Hematopoietic multipotent progenitor cell treated with erythropoietin and hydrocortisone succinate and interleukin-3 and kit ligand, for 8 days (in vitro differentiated cells): ENCODE results near the gene LRIG3.
"Not testable (repeated sequence)": the region's sequence is repeated elsewhere in the genome, so short reads cannot be mapped to it uniquely, and the experiment has no call there.

Experiments
- DNase-seq: peaks from one replicate; pipeline ENCODE4 v3.0.0-alpha.2; 2015

Gene LRIG3

DNA sequence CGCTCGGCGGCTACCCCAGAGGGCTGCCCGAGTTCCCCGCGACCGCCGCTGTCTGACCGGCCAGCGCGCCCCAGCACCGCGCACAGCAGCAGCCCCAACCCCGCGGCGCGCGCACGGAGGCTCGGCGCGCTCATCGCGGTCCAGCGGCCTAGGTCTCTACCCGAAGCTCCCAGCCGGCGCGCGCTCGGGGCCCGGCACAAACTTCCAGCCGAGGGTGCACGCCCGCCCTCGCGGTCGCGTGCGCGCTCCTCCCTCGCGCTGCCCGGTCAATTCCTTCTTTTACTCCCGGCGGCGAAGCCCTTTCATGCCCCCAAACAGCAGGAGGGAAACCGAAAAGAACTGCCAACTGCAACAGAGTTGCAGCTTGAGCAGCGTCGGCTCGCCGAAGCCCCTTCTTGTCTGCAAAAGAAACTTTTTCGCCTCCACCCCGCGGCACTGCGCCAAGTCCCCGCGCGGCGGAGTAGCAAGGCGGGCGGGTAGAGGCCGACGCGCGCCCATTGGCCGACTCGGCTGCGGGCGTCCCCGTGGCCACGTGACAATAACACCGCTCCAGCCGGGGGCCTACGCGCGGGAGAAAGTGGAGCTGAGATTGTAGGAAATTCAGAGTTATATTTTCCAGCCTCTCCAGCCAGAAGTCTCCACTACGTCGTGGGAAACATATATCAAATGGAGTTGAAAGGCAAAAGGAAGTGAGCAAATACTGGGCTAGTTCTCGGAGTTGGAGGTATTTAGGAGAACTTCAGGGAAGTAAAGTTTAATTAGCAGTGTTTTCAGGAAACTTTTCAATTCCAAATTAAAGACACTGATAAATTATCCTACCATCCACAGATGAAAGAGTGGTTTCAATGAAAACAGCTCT lies at the start of gene LRIG3:
Gene LRIG3 (minus strand): TSS at position 403 of the 859 bp plus-strand sequence. CDS start 269 bp downstream, at position 134.
- peak; percentile 58 for DNase-seq

DNA sequence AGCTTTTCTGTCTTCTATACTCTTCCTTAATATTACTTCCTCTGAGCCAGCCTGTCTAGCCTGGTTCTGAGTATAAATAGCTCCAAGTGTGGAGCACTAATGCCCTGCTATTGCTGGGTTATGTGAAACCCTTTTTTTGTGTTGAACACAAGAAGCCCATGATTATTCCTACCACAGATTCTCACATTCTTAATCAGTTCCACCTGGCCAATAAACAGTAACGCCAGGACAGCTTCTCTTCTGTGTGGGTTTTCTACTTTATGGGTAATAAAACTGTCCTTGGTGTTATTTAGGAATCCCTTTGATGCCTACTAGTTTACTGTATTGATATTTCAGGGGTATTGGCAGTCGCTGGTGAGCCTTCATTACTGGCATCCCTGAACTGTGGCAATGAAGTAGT lies 48.9 kb upstream of the LRIG3 start:
- no peak for DNase-seq

DNA sequence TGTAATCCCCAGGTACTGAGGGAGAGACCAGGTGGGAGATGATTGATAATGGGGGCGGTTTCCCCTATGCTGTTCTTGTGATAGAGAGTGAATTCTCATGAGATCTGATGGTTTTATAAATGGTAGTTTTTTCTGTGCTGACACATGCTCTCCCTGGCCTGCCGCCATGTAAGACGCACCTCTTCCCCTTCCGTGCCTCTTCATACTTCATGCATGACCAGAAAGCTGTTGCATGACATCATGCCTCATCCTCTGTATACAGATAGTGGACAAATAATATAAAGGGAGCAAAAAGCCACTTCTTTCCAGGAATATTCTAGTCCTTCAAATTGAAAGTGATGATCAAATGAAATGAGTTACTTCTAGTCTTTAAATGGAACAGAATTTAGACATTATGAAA lies 47.3 kb upstream of the LRIG3 start:
- DNase-seq, result no peak

GRCh38 chr12:58966939-58967338 lies 46.6 kb upstream of the LRIG3 start:
- DNase-seq, result no peak

DNA sequence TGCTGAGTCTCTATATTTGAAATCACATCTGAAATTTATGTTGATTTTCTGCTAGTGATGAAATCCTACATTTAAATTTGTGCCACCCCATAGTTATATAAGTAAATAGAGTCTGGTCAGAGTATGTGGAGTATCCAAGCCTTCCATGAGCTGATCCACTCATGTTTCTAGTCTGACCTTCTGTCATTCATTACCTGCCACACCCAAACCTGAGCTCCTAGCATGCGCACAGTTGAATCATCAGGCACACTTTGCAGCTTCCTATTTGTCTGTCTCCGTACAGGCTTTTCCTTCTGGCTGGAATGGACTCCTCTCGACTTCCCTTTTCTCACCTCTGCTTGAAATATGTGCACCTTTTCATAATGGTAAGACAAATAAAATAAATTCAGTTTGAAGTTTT lies 45.3 kb upstream of the LRIG3 start:
- no peak for DNase-seq

- DNase-seq, result no peak
Measured at GRCh38 chr12:58963844-58964243, 43.5 kb upstream of the LRIG3 start.

- DNase-seq, result no peak
Measured at GRCh38 chr12:58961906-58962305, 41.6 kb upstream of the LRIG3 start.

- no peak for DNase-seq
Measured at GRCh38 chr12:58961166-58961565, 40.9 kb upstream of the LRIG3 start.

GRCh38 chr12:58959639-58960300 lies 39.5 kb upstream of the LRIG3 start:
- DNase-seq, result no peak

GRCh38 chr12:58957298-58957697 lies 37.0 kb upstream of the LRIG3 start:
- DNase-seq, result no peak

- DNase-seq, result no peak
Measured at GRCh38 chr12:58955849-58956248, 35.5 kb upstream of the LRIG3 start.

- DNase-seq, result no peak
Measured at GRCh38 chr12:58954002-58954401, 33.7 kb upstream of the LRIG3 start.

DNA sequence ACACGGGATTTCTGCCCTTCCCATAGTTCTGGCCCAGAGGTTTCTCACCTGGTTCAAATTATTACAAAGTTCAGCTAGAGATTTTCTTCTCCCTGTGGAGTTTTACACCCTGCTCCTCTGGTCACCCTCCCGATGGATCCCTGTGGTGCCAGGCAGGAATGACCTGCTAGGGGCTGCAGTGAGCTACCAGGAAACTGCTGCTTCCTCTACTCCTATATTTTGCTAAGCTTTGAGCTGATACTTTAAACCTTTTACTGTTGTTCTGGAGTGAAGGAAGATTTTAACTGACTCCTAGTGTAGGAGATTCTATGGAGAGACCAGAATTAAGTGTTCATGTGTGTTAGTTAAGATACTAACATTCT lies 30.4 kb upstream of the LRIG3 start:
- no peak for DNase-seq

GRCh38 chr12:58949954-58950738 lies 29.8 kb upstream of the LRIG3 start:
- not testable (repeated sequence) for DNase-seq

DNA sequence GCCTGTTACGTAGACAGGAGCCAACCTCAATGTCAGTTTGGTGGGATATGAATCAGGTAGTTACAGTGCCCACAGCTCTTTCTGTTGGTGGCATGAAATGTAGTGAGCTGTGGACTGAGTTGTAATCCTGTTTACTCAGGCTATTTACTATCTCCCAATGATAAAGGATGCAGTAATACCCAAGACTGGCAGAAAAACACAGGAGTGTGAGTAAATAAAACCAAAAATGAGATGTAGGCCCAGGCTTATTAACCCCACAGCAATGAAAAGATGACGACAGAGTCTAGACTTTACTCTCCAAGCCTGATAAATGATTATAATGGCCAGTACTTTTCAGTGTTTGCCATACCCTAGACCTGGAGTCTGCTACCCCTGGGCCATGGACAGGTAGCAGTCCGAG lies 22.8 kb upstream of the LRIG3 start:
- no peak for DNase-seq

- no peak for DNase-seq
Measured at GRCh38 chr12:58942345-58942744, 22.0 kb upstream of the LRIG3 start.

DNA sequence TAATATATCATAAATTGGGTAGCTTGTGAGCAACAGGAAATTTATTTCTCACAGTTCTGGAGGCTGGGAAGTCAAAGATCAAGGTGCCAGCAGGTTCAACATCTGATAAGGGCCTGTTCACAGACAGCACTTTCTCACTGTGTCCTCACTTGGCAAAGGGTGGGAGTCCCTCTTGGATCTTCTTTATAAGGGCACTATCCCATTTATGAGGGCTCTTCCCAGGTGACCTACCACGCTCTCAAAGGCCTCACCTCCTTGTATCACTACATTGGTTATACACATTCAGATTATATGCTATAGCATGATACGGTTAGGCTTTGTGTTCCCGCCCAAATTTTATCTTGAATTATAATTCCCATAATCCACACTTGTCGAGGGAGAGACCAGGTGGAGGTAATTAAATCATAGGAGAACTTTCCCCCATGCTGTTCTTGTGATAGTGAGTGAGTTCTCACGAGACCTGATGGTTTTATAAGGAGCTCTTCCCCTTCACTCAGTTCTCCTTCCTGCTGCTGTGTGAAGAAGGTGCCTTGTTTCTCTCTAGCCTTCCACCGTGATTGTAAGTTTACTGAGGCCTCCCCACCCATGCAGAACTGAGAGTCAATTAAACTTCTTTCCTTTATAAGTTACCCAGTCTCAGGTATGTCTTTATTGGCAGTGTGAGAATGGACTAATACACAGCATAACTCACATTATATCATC lies 19.2 kb upstream of the LRIG3 start:
- DNase-seq, result no peak

DNA sequence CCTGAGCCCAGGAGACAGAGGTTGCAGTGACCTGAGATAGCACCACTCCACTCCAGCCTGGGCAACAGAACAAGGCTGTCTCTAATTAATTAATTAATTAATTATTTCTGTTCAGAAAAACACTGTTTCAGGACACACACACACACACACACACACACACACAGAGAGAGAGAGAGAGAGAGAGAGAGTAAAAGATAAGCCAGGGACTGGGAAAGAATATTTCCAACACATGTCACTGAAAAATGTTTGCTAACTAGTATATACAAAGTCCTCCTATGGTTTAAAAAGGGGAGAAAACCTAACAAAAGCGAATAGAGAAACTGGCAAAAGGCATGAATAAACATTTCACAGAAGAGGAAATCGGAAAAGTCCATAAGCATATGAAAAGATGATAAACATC lies 18.1 kb upstream of the LRIG3 start:
- no peak for DNase-seq

- DNase-seq, result no peak
Measured at GRCh38 chr12:58934528-58934927, 14.2 kb upstream of the LRIG3 start.

- no peak for DNase-seq
Measured at GRCh38 chr12:58932806-58933681, 12.7 kb upstream of the LRIG3 start.

- no peak for DNase-seq
Measured at GRCh38 chr12:58931518-58931917, 11.2 kb upstream of the LRIG3 start.

DNA sequence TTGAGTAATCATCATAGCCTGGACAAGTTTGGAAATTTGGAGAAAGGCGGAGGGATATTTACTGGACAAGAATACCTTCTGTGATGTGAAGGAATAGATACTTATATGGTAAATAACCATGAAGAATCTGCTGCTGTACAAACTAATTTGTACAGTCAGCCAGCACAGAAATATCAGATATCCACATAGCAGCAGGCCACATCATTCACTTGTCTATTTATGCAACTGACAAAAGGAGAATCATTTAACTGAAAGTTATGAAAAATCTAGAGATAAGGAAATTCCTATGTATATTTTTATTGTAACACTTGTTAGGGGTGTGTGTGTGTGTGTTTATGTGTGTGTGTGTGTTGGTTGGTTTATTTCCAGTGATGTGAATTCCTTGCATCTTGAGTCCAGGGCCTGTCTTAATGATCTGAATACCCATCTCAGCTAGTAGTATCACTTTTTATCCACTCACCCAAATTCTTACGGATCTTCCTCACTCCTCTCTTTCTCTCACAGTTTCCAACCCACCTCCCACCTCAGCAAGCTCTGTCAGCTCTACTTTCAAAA lies 10.5 kb upstream of the LRIG3 start:
- no peak for DNase-seq
